Measurements from ENCODE around the gene TBPL1. TPM values are rescaled to one million over a fixed set of nuclear protein-coding genes. Genes with fewer than 3 reads are reported as not detected.

TBPL1 gene
- total RNA-seq, 4 donors from 2014 or later: 4.5 to 8.0 (median 6.0) TPM

DNA sequence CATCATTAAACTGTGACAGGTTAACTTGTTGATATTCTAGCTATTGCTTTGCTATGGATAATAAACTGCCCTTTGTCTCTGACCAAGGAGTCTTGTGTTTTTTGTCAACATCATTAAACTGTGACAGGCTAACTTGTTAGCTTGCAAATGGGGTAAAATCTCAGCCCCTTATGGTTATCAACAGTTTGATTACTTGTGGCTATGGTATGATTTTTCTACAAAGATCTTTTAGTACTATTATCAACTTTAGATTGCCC lies 63.5 kb downstream of the TBPL1 start:
- no peak for TF ChIP-seq CTCF (IDR thresholded peaks at IDR 0.05; ENCODE audit: low read depth)

DNA sequence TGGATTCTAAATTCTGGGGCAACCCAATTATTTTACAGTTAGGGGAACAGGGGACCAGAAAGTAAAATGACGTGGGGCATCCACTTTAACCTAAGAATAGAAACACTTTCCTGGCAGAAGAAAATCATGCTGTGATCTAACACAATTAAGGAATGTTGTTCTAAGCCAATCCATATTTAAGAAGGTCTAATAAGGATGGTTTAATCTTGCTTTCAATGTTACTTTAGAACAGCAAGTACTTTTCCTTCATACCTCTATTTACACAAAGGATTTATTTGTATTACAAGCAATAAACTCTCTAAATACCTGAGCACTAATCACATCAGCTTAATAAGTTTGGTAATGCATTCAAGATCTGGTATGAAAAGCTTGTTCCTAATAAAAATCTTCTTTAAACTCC lies 67.0 kb downstream of the TBPL1 start:
- TF ChIP-seq CTCF (IDR thresholded peaks at IDR 0.05; ENCODE audit: low read depth): no peak

DNA sequence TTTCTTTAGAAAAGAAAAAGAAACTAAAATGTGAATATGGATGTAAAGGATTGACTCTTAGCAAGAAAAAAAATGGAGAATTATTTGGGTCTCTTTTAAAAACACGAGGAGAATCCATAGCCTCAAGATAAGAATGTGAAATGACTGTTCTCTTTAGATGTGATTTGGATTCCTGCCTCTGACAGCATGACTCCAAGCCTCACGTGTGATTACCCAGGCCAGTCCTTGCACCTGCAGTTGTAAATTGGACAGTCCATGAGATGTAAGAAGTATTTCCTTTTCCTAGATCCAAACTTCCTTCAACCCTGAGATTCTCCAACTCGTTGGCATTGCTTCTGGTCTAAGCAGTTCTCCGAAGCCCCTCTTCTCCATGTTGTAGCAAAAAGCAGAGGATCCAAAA lies 67.5 kb downstream of the TBPL1 start:
- no peak for TF ChIP-seq CTCF (IDR thresholded peaks at IDR 0.05; ENCODE audit: low read depth)

- TF ChIP-seq CTCF (IDR thresholded peaks at IDR 0.05; ENCODE audit: low read depth): no peak
Observed at GRCh38 chr6:134020968-134021367, 67.9 kb downstream of the TBPL1 start.

GRCh38 chr6:134021396-134022122 lies 68.5 kb downstream of the TBPL1 start:
- TF ChIP-seq CTCF (IDR thresholded peaks at IDR 0.05; ENCODE audit: low read depth): no peak

DNA sequence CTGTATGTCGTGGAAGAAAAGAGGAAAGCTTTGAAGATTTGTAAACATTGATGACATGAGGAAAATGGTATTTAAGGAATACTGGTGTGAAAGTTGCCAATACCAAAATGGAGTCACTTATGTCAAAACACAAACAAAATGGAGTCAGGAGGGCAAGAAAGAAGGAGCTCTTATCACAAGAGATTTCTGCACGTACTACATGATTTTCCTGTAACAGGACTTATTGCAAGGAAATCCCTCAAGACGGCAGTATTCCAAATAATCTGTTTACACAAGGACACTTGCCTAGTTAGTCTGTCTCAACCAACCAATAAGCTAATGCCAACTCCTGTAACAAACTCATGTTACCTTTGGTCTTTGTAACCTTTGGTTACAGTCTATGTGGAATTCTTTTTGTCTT lies 69.6 kb downstream of the TBPL1 start:
- no peak for TF ChIP-seq CTCF (IDR thresholded peaks at IDR 0.05; ENCODE audit: low read depth)

DNA sequence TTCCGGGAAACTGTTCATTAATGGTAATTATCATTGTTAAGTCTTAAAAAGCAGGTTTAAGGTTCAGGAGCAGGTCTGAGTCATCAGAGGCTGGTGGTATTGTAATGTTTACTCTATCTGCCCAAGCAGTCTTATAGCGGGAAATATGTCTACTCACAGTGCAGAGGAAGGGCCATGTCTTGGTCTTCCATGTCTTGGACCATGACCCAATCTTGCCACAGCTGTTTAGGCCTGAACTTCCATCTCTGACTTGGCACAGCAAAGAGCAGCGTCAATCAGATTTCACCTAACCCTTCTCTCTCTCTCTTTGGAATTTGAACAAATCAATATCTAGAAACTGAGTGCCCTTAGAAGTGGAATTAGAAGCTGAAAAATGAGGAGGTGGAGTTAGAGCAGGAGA lies 73.6 kb downstream of the TBPL1 start:
- TF ChIP-seq CTCF (IDR thresholded peaks at IDR 0.05; ENCODE audit: low read depth): no peak
